Spleen (tissue), 11 donors: ENCODE measurements around the gene LRP1. TPM values are rescaled to one million over a fixed set of nuclear protein-coding genes. Genes with fewer than 3 reads are reported as not detected.

Experiments used
- DNase-seq: peaks from one replicate; pipeline ENCODE4 v3.0.0-alpha.2; 2020
- H3K27ac ChIP-seq, 8 donors: fragments of 200-600 bp; sonication (generic) in 7 of 8; 1 replicate in 4 of 8; 2 replicates in 4 of 8; pipeline versions ENCODE4 v1.5.0 to v1.8.0; 2016 to 2021; ENCODE audit warnings: inconsistent platforms in 4 of 8, mild to moderate bottlenecking in 4 of 8, moderate library complexity in 1 of 8
- H3K27me3 ChIP-seq, 7 donors: fragments of 200-600 bp; sonication (generic) in 6 of 7; replicated peaks in 1 of 7; 1 replicate in 4 of 7; 2 replicates in 3 of 7; pipeline versions ENCODE4 v1.5.0 to v1.8.0; 2016 to 2021; ENCODE audit warnings: inconsistent platforms in 3 of 7, mild to moderate bottlenecking in 1 of 7
- H3K36me3 ChIP-seq, 6 donors: fragments of 200-600 bp; sonication (generic) in 5 of 6; 1 replicate in 4 of 6; 2 replicates in 2 of 6; pipeline versions ENCODE4 v1.5.0 to v1.8.0; 2016 to 2021; ENCODE audit warnings: inconsistent platforms in 2 of 6
- H3K4me1 ChIP-seq, 6 donors: fragments of 200-600 bp; sonication (generic) in 5 of 6; 1 replicate in 3 of 6; 2 replicates in 3 of 6; pipeline versions ENCODE4 v1.5.0 to v1.8.0; 2016 to 2021; ENCODE audit warnings: inconsistent platforms in 3 of 6
- H3K4me3 ChIP-seq, 8 donors: fragments of 200-600 bp; sonication (generic) in 7 of 8; 1 replicate in 4 of 8; 2 replicates in 4 of 8; pipeline versions ENCODE4 v1.5.0 to v1.8.0; 2016 to 2021; ENCODE audit warnings: inconsistent platforms in 4 of 8, mild to moderate bottlenecking in 4 of 8, moderate library complexity in 2 of 8
- H3K9me3 ChIP-seq, 8 donors: fragments of 200-600 bp; sonication (generic) in 7 of 8; 1 replicate in 4 of 8; 2 replicates in 4 of 8; pipeline versions ENCODE4 v1.5.0 to v1.8.0; 2016 to 2021; ENCODE audit warnings: inconsistent platforms in 4 of 8
- POLR2A ChIP-seq, 3 donors: fragments of 450-650 bp; IDR thresholded peaks; one replicate each; pipeline ENCODE4 v1.5.1; 2017; ENCODE audit warnings: antibody characterized with exemption in 3 of 3, mild to moderate bottlenecking in 1 of 3
- POLR2AphosphoS5 ChIP-seq, 3 donors: sonication (generic); formaldehyde crosslinking; IDR thresholded peaks; one replicate each; pipeline ENCODE4 v1.5.1; 2017; ENCODE audit warnings: antibody characterized with exemption in 3 of 3
- WGBS, 5 donors: extraction: QIAGEN DNeasy Blood & Tissue Kit in 3 of 5; methylation state at CpG; one replicate each; pipeline versions ENCODE4 v1.1.5 to v1.1.7; 2013 to 2018; 5-methylcytosine and 5-hydroxymethylcytosine counted together
- intact Hi-C: fragments of 100-400 bp; cut with DNase I; formaldehyde crosslinking; loops from one replicate; pipeline ENCODE4 v1.15.0; 2023; ENCODE audit warnings: low total_unique reads
- polyA plus RNA-seq, 3 donors: library from polyadenylated mRNA; stranded (reverse); fragments of 200-250 nt; gene quantifications; one replicate each; pipeline ENCODE4 v1.2.1, GENCODE V29; 2013
- total RNA-seq, 7 donors: library from RNA; depleted of rRNA in 3 of 7; stranded (reverse); fragments of >200 nt in 3 of 7; fragmentation: NEBNext Ultra II Directional in 4 of 7; extraction: Animal tissue kit (Norgen Biotek cat#: 25700) in 4 of 7; gene quantifications; one replicate each; pipeline versions ENCODE4 v1.1.0 to v1.2.1, GENCODE V29; 2016 to 2021
- TF ChIP-seq, protein P1 (sequence below), 11 experiments: fragments of 200-600 bp in 7 of 11; fragments of 450-650 bp in 4 of 11; sonication (generic) in 4 of 11; IDR thresholded peaks in 8 of 11; conservative IDR thresholded peaks in 3 of 11; 1 replicate in 7 of 11; 2 replicates in 4 of 11; pipeline versions ENCODE4 v1.4.0 to v1.8.0; 2016 to 2021; ENCODE audit warnings: antibody characterized with exemption in 11 of 11, inconsistent platforms in 4 of 11, mild to moderate bottlenecking in 1 of 11
- donor health status: healthy with polysubstance abuse.
- donor health status: DM: no; HTN: no; CAD: no; lungs with moderate emphysema.
- donor health status: DM: no; HTN: no; CAD: no.
- donor health status: Bipolar disorder and iron deficiency.
- donor health status: healthy.
- donor health status: DM: no; HTN: no; CAD: no.
- donor health status: DM: yes; HTN: yes; CAD: no.

LRP1 gene
- total and polyA plus RNA-seq, 10 donors: 8.9 to 216 (median 159) TPM

DNA sequence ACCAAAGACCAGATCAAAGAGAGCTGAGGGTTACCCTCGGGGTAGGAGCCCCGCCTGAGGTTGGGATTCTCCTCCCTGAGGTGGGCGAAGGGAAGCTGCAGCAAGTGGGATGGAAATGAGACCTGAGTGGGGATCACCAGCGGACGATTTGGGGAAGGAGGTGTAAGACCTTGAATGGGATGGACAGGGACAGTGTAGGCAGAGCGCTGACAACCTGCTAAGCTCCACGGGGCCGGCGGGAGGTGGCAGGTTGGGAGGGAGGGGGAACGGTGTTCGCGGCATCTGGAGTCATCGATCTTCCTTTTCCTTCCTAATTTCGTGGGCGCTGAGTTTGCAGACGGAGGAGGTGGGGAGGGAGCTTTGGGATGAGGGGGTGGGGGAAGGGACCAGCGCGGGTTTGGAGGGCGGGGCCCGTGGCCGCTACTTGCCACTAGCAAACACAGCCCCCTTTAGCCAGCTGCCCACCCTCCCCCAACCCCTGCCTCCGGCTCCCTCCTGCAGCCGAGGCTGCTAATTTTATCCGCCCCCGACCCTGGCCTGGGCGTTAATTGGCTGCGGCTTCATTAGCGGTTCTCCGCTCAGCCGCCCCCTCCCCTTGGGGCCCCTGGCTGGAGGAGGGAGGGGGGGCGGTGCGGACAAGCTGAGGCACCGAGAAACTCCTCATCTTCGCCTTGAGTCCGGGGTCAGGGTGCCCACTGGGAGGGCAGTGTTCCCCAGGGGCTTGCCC is 98.5 kb downstream of the LRP1 start:
- peaks cover 0 to 63% (median 56%) of the 10 kb centered on the region in 7 donors for H3K27me3 ChIP-seq
- H3K4me3 ChIP-seq: peak overlapping the region in 1 of 8 donors; percentile 51
- no peaks in the 10 kb centered on the region for H3K9me3 ChIP-seq
- intact Hi-C loops: no loop called here
- TF ChIP-seq, protein P1, sequence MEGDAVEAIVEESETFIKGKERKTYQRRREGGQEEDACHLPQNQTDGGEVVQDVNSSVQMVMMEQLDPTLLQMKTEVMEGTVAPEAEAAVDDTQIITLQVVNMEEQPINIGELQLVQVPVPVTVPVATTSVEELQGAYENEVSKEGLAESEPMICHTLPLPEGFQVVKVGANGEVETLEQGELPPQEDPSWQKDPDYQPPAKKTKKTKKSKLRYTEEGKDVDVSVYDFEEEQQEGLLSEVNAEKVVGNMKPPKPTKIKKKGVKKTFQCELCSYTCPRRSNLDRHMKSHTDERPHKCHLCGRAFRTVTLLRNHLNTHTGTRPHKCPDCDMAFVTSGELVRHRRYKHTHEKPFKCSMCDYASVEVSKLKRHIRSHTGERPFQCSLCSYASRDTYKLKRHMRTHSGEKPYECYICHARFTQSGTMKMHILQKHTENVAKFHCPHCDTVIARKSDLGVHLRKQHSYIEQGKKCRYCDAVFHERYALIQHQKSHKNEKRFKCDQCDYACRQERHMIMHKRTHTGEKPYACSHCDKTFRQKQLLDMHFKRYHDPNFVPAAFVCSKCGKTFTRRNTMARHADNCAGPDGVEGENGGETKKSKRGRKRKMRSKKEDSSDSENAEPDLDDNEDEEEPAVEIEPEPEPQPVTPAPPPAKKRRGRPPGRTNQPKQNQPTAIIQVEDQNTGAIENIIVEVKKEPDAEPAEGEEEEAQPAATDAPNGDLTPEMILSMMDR (IDR thresholded peaks at IDR 0.05 in 8 of 11, conservative IDR thresholded peaks at IDR 0.05 in 3 of 11): no peak
- TF ChIP-seq POLR2AphosphoS5 (IDR thresholded peaks at IDR 0.05): no peak
- TF ChIP-seq POLR2A (IDR thresholded peaks at IDR 0.05): no peak
- peaks cover 0 to 9% (median 6%) of the 10 kb centered on the region in 6 donors for H3K36me3 ChIP-seq
- WGBS, 5 donors: 6 to 13% (median 11%) methylated on average over 24 to 35 of the region's 35 CpGs
- peaks cover 14 to 97% (median 64%) of the 10 kb centered on the region in 6 donors for H3K4me1 ChIP-seq
- DNase-seq: peak; percentile 73
- H3K27ac ChIP-seq: no peak overlapping the region

DNA sequence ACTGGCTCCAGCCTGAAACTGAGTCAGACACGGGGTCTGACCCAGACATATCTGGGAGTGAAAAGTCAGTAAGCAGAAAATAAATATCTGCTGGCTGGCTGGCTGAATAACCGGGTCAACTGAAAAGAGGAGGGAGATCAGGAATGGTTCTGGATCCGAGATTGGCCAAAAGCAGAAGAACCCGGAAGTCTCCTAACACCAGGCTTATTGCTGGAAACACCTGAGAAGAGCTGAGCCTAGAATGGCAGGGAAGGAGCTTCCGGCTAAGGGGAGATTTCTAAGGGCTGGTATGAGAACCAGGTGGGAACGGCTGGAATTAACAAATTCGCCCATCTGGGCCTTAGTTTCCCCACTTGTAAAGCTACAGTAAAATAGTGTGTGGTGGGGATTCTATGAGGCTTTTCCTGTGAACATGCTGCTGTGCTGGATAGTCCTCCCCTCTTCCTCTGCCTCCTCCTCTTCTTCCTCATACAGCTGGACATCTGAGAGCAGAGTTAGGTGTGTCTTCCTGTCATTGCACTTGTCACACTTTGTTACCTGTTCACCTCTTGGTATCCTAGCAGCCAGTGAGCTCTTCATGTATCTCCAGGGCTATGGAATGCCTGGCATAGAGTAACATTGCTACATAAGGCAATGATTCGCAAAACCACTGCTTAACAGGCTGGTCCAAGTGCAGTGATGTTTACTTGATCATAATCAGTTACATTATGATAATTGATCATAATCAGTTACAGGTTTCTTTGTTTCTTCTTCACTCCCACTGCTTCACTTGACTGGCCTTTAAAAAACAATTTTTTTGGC is 99.2 kb downstream of the LRP1 start:
- no peak overlapping the region for H3K27ac ChIP-seq
- 39 to 58% (median 51%) methylated on average over 7 to 8 of the region's 8 CpGs for WGBS, 5 donors
- DNase-seq: no peak
- H3K36me3 ChIP-seq: peaks cover 0 to 17% (median 14%) of the 10 kb centered on the region in 6 donors
- intact Hi-C loops: no loop called here
- TF ChIP-seq, protein P1 (IDR thresholded peaks at IDR 0.05 in 8 of 11, conservative IDR thresholded peaks at IDR 0.05 in 3 of 11): no peak
- TF ChIP-seq POLR2AphosphoS5 (IDR thresholded peaks at IDR 0.05) (no peak), POLR2A (IDR thresholded peaks at IDR 0.05) (no peak)
- H3K4me3 ChIP-seq: peak overlapping the region in 1 of 8 donors; percentile 51
- H3K9me3 ChIP-seq: no peaks in the 10 kb centered on the region
- H3K4me1 ChIP-seq: peaks cover 14 to 97% (median 68%) of the 10 kb centered on the region in 6 donors
- peaks cover 0 to 56% (median 48%) of the 10 kb centered on the region in 7 donors for H3K27me3 ChIP-seq

DNA sequence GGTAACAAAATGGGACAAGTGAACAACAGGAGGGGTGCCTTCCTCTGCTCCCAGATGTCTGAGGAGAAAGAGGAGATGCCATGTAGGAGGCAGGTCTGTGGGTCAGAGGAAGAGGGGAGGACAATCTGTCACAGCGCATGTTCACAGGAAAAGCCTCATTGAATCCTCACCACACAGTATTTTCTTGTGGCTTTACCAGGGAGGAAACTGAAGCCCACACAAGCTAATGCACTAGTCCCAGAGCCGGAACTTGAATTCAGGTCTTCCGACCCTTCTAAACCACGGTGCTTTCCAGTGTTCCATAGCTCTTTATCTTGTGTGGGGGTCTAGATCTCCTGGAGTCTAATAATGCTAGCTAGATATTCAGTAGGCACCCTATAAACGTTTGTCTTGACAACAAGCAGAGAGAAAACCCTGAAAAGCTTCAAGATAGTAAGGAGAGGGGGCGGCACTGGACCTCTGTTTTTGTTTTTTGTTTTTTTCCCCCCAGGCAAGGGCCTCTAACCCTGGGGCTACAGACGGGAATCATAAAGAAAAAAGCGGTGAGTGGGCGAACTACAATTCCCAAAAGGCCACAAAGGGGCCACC is 100.9 kb downstream of the LRP1 start:
- H3K27ac ChIP-seq: peak overlapping the region in 7 of 8 donors; percentile 81 to 89 (median 85)
- 1 to 2% (median 1%) methylated on average over 9 of the region's 9 CpGs for WGBS, 5 donors
- peaks cover 0 to 33% (median 30%) of the 10 kb centered on the region in 6 donors for H3K36me3 ChIP-seq
- peaks cover 0 to 39% (median 32%) of the 10 kb centered on the region in 7 donors for H3K27me3 ChIP-seq
- intact Hi-C loops: no loop called here
- peaks cover 16 to 97% (median 77%) of the 10 kb centered on the region in 6 donors for H3K4me1 ChIP-seq
- no peak for TF ChIP-seq POLR2A (IDR thresholded peaks at IDR 0.05)
- no peak for TF ChIP-seq POLR2AphosphoS5 (IDR thresholded peaks at IDR 0.05)
- TF ChIP-seq, protein P1 (IDR thresholded peaks at IDR 0.05 in 8 of 11, conservative IDR thresholded peaks at IDR 0.05 in 3 of 11): peak in 7 of 11 experiments; percentile 23 to 53 (median 36)
- peak overlapping the region; percentile 38 to 85 (median 68) for H3K4me3 ChIP-seq
- no peak for DNase-seq
- no peaks in the 10 kb centered on the region for H3K9me3 ChIP-seq
